GM19463 (cell line): ENCODE data around the gene IFI27L1.
"Not testable (repeated sequence)": the region's sequence is repeated elsewhere in the genome, so short reads cannot be mapped to it uniquely, and the experiment has no call there.

ENCODE experiments used
- ATAC-seq: cut with Tn5 transposase; IDR thresholded peaks from one replicate; pipeline ENCODE4 v1.9.1; 2021; ENCODE audit warnings: mild to moderate bottlenecking, moderate library complexity; ENCODE audit not compliant: unreplicated experiment

IFI27L1 gene

GRCh38 chr14:94047581-94047980 lies 33.5 kb upstream of the IFI27L1 start:
- ATAC-seq: no peak

DNA sequence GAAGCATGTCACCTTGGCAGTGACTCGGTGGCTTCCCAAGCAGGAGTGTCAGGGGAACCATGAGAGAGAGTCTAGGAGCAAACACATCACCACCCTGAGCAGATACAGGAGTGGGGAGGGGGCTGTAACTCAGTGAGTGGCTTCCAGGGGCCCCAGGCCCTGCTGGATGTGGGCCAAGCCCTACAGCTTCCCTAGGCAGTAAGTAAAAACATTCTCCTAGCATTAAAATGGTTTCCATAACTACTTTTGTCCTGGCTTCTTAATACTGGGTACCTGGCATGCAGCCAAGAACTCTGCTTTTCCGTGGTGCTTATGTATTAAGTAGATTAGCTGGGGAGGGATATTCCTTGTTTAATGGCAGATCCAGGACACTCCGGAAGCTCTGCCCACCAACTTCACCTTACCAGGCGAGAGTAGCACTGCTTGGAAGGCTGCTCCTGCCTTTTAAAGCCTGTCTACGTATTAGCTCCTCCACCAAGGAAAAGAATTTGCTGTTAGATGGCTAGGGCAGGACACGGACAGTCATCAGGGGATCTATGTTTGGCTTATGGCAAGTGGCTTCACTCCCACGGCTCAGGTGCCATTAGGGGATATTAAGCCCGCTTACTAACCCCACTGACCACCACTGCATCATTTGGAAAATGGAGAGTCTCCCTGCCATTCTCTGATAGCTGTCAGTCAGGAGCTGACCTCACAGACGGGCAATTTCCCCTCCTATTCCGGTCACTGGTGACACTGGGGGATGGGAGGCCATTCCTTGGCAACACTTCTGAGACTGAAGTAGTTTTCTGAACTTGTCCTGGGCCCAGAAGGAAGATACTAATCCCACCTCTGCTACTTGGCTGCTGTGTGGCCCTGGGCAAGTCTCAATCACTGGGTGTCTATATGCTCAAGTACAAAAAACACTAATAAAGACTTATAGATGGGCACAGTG lies 32.2 kb upstream of the IFI27L1 start:
- ATAC-seq: no peak

DNA sequence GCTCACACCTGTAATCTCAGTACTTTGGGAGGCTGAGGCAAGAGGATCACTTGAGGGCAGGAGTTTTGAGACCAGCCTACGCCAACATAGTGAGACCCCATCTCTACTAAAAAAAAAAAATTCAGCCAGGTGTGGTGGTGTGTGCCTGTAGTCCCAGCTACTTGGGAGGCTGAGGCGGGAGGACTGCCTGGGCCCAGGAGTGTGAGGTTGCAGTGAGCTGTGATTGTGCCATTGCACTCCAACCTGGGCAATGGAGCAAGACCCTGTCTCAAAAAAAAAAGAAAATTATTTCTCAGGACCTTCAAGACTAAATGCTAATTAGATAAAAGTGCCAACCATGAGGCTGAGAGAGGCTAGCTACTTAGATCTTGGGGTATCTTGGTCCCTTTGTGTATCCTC lies 31.5 kb upstream of the IFI27L1 start:
- no peak for ATAC-seq

DNA sequence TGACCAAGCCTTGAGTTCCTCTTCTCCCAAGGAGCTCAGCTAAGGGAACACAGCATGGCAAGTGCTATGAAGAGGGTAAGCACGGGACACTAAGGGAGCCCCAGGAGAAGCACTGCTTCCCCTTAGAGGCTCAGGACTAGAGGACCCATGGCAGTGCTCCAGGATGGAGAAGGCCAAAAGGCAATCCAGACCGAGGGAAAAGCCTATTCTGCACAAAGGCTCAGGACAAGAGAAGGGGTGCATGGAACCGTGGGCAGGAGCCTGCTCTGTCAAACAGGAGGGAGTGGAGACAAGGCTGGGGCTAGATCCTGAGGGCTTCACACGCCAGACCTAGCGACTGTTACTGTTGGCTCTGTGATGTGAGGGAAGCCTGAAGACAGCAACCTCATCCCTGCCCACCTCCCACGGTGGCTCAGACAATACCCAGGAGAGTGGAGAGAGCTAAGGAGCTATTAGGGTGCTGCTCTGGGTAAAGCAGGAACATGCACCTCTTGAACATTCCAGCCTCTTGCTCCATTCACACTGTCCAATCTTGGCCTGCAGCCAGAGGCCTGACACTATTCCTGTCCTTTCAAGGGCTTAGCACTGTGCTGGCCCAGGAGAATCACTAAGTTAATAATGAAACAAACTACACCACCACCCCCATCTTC lies 30.8 kb upstream of the IFI27L1 start:
- ATAC-seq: no peak

- no peak for ATAC-seq
These were observed 30.0 kb upstream of the IFI27L1 start for GRCh38 chr14:94051115-94051514.

GRCh38 chr14:94051779-94052178 lies 29.3 kb upstream of the IFI27L1 start:
- no peak for ATAC-seq

DNA sequence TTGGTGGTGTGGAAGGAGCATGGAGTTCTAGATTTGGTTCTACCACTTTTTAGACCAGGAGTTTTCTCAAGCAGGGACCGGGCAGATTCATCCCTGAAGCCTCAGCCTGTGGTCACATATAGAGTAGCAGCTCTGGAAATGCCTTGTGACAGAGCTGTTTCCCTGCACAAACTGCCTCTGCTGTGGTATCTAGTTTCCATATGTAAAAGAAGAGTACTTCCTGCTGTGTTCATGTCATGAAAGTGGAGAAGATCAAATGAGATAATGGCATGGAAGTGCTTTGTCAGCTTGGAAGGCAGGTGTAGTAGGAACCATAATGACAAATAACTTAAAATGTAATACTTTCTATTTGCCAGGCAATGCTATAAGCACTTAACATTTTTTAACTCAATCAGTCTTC lies 28.9 kb upstream of the IFI27L1 start:
- ATAC-seq: no peak

GRCh38 chr14:94052662-94053061 lies 28.4 kb upstream of the IFI27L1 start:
- ATAC-seq: no peak

GRCh38 chr14:94054401-94054800 lies 26.7 kb upstream of the IFI27L1 start:
- ATAC-seq: no peak

GRCh38 chr14:94054936-94055335 lies 26.2 kb upstream of the IFI27L1 start:
- no peak for ATAC-seq

GRCh38 chr14:94056579-94057308 lies 24.4 kb upstream of the IFI27L1 start:
- peak; percentile 82 for ATAC-seq

- no peak for ATAC-seq
These were observed 22.9 kb upstream of the IFI27L1 start for GRCh38 chr14:94058128-94058673.

DNA sequence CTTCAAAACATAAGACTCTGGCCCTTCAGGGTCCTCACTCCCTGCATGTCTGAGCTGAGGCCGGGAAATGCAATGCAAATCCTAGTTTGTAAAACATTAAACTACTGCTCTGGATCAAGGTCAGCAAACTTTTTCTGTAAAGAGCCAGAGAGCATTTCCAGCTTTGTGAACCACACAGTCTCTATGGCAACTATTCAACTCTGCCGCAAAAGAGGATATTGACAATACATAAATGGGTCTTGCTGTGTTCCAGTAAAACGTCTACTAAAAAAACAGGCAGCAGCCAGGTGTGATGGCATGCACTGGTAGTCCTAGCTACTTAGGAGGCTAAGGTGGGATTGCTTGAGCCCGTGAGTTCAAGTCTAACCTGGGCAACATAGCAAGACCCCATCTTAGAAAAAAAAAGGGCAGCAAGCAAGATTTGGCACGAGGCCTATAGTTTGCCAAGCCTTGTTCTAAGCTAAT lies 22.4 kb upstream of the IFI27L1 start:
- ATAC-seq: no peak

GRCh38 chr14:94059998-94060397 lies 21.1 kb upstream of the IFI27L1 start:
- ATAC-seq: no peak

GRCh38 chr14:94062344-94062940 lies 18.7 kb upstream of the IFI27L1 start:
- no peak for ATAC-seq

DNA sequence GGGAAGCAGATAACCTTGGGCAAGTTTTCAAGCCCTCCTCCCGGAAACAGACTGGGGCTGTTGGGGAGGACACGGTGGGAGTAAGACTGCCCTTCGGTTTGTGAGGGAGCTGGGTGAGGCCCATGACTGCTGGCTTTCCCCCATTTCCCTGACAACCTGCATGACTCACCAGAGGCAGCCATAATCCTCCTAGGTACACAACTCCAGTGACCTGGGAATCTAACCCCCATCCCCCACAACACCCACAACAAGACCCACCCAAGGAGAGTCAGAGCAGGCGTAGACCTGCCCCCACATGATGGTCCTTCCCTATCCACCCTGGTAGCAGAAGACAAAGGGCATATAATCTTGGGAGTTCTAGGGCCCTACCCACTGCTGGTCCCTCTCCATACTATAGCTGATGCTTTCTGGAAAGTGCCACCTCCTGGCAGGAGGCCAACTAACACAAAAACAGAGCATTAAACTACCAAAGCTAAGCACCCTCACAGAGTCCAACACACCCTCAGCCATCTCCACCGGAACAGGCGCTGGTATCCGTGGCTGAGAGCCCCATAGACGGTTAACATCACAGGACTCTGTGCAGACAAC lies 14.9 kb upstream of the IFI27L1 start:
- ATAC-seq: no peak

GRCh38 chr14:94072076-94072475 lies 9.0 kb upstream of the IFI27L1 start:
- not testable (repeated sequence) for ATAC-seq

- ATAC-seq: no peak
These were observed 6.6 kb upstream of the IFI27L1 start for GRCh38 chr14:94074534-94074933.

DNA sequence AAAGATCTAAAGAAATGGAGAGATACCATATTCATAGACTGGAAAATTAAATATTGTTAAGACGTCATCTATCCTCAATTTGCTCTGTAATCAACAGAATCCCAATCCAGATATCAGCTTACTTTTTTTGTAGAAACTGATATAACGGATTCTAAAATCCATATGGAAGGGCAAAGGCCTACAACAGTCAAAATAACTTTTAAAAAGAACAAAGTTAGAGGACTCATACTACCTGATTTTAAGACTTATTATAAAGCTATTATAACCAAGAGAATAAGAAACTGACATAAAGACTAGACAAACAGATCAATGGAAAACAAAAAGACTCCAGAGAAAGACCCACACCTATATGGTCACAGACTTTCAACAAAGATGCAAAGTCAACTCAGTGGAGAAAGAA lies 6.1 kb upstream of the IFI27L1 start:
- ATAC-seq: no peak

- ATAC-seq: no peak
These were observed 3.8 kb upstream of the IFI27L1 start for GRCh38 chr14:94077111-94077821.
